DND-41 (cell line): Measurements from ENCODE around the gene CD79B.

Source experiments
- EZH2 ChIP-seq: IDR thresholded peaks from 3 replicates; pipeline ENCODE4 v1.6.1; 2012; ENCODE audit warnings: borderline replicate concordance, low read depth, mild to moderate bottlenecking, moderate library complexity, low read length, inconsistent platforms; ENCODE audit not compliant: severe bottlenecking
- TF ChIP-seq, protein P1 (sequence below): IDR thresholded peaks from 2 replicates; pipeline ENCODE4 v1.5.1; 2012; ENCODE audit warnings: borderline replicate concordance, low read length, moderate library complexity, mild to moderate bottlenecking; ENCODE audit not compliant: poor library complexity, severe bottlenecking; ENCODE audit errors: extremely low read depth

DNA sequence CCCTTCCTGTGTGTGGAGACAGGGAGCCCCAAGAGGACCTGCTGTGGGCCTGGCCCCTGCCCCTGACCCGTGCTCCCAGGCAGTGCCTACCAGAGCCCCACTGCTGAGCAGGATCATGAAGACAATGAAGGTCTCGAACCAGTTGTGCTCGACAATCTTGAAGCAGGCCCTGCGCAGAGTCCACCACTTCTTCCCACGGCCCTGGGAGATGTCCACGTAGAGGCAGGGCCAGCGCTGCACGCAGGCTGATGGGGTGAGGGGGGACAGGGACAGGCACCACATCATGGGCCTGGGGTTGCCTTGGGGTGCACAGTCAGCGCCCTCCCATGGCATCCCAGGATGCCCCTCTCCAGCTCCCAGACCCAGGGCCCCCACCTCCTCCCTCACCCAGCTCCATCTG lies 16.4 kb upstream of the CD79B start:
- TF ChIP-seq, protein P1, sequence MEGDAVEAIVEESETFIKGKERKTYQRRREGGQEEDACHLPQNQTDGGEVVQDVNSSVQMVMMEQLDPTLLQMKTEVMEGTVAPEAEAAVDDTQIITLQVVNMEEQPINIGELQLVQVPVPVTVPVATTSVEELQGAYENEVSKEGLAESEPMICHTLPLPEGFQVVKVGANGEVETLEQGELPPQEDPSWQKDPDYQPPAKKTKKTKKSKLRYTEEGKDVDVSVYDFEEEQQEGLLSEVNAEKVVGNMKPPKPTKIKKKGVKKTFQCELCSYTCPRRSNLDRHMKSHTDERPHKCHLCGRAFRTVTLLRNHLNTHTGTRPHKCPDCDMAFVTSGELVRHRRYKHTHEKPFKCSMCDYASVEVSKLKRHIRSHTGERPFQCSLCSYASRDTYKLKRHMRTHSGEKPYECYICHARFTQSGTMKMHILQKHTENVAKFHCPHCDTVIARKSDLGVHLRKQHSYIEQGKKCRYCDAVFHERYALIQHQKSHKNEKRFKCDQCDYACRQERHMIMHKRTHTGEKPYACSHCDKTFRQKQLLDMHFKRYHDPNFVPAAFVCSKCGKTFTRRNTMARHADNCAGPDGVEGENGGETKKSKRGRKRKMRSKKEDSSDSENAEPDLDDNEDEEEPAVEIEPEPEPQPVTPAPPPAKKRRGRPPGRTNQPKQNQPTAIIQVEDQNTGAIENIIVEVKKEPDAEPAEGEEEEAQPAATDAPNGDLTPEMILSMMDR = no peak
- no peak for TF ChIP-seq EZH2
